Endothelial cell of umbilical vein (primary cell): ENCODE data around the gene GCNT1. TPM values are rescaled to one million over a fixed set of nuclear protein-coding genes. Genes with fewer than 3 reads are reported as not detected.

Source experiments
- BruUV-seq: library from RNA; stranded (reverse); fragments of 400-500 nt; replicated peaks from 2 replicates; lab custom pipeline; 2021; lab: Mats Ljungman, UMichigan
- CTCF ChIA-PET: fragments of 300-600, 350-600 bp; sonication (Branson Sonifier 250); formaldehyde crosslinking; loops from one replicate; lab custom pipeline; 2021; ENCODE audit warnings: antibody characterized with exemption, inconsistent platforms; lab: Charles Lee
- POLR2A ChIA-PET: fragments of 300-600, 350-600 bp; sonication (Branson Sonifier 250); formaldehyde crosslinking; loops from one replicate; lab custom pipeline; 2021; ENCODE audit warnings: antibody characterized with exemption, inconsistent platforms; lab: Charles Lee
- DNase-seq: peaks from one replicate; pipeline ENCODE4 v3.0.0-alpha.2; 2011; ENCODE audit warnings: low read depth, low spot score
- FAIRE-seq: peaks from 2 replicates; lab custom pipeline; 2011; peaks lifted over from hg19 to GRCh38; lab: Jason Lieb, UNC
- H2AFZ ChIP-seq: 2 replicates; pipeline ENCODE4 v1.6.0; 2012; ENCODE audit warnings: low read depth, low read length, control low read depth, inconsistent platforms
- H3K27ac ChIP-seq: 2 replicates; pipeline ENCODE4 v1.5.1; 2011; ENCODE audit warnings: low read depth, mild to moderate bottlenecking, control low read depth, low read length, moderate library complexity; ENCODE audit not compliant: insufficient read depth
- H3K27me3 ChIP-seq, 2 experiments: 2 replicates each; pipeline versions ENCODE4 v1.6.0 to v1.6.1; 2011; ENCODE audit warnings: low read length in 2 of 2, mixed read lengths in 1 of 2; ENCODE audit not compliant: control insufficient read depth in 2 of 2, insufficient read depth in 2 of 2
- H3K36me3 ChIP-seq, 2 experiments: 2 replicates in 1 of 2; 3 replicates in 1 of 2; pipeline ENCODE4 v1.5.1; 2011; ENCODE audit warnings: low read length in 2 of 2, mild to moderate bottlenecking in 1 of 2, moderate library complexity in 1 of 2; ENCODE audit not compliant: control insufficient read depth in 2 of 2, insufficient read depth in 2 of 2; ENCODE audit errors: extremely low read depth in 1 of 2
- H3K4me1 ChIP-seq: 3 replicates; pipeline ENCODE4 v1.5.1; 2011; ENCODE audit warnings: mild to moderate bottlenecking, low read length; ENCODE audit not compliant: control insufficient read depth, insufficient read depth; ENCODE audit errors: extremely low read depth
- H3K4me2 ChIP-seq: 2 replicates; pipeline ENCODE4 v1.6.1; 2011; ENCODE audit warnings: low read length, control low read depth, mixed read lengths; ENCODE audit not compliant: insufficient read depth
- H3K4me3 ChIP-seq, 3 experiments: fragments of 200-600 bp in 1 of 3; sonication (generic), shearing (Covaris generic) in 1 of 3; replicated peaks in 1 of 3; 2 replicates each; pipeline ENCODE4 v1.5.1; 2011 to 2016; ENCODE audit warnings: control low read depth in 3 of 3, low read length in 3 of 3, mild to moderate bottlenecking in 2 of 3, inconsistent platforms in 1 of 3, low read depth in 1 of 3, moderate library complexity in 1 of 3; ENCODE audit not compliant: insufficient read depth in 1 of 3
- H3K79me2 ChIP-seq: 2 replicates; pipeline ENCODE4 v1.6.0; 2012; ENCODE audit warnings: low read length, inconsistent platforms; ENCODE audit not compliant: control insufficient read depth, insufficient read depth
- H3K9ac ChIP-seq: replicated peaks from 2 replicates; pipeline ENCODE3; 2011; ENCODE audit warnings: low read length, control low read depth; ENCODE audit not compliant: insufficient read depth; ENCODE audit errors: extremely low read depth
- H3K9me1 ChIP-seq: replicated peaks from 3 replicates; pipeline ENCODE4 v1.6.0; 2011; ENCODE audit warnings: mild to moderate bottlenecking, low read length; ENCODE audit not compliant: control insufficient read depth, insufficient read depth; ENCODE audit errors: extremely low read depth
- H3K9me3 ChIP-seq: replicated peaks from 2 replicates; pipeline ENCODE4 v1.5.1; 2012; ENCODE audit warnings: low read length, inconsistent platforms; ENCODE audit not compliant: control insufficient read depth, insufficient read depth
- H4K20me1 ChIP-seq: replicated peaks from 2 replicates; pipeline ENCODE3; 2011; ENCODE audit warnings: mild to moderate bottlenecking, low read length; ENCODE audit not compliant: control insufficient read depth, insufficient read depth; ENCODE audit errors: extremely low read depth
- GATA2 ChIP-seq: IDR thresholded peaks from 2 replicates; pipeline ENCODE4 v1.7.0; 2011; ENCODE audit warnings: low read depth, mild to moderate bottlenecking, moderate library complexity, mixed read lengths, low read length; ENCODE audit not compliant: insufficient read length, insufficient read depth
- JUN ChIP-seq: IDR thresholded peaks from 2 replicates; pipeline ENCODE4 v1.6.1; 2011; ENCODE audit warnings: borderline replicate concordance, low read depth; ENCODE audit not compliant: insufficient read length, insufficient read depth
- MYC ChIP-seq: IDR thresholded peaks from one replicate; pipeline ENCODE4 v1.6.1; 2011; ENCODE audit warnings: mild to moderate bottlenecking, low read depth, low read length
- POLR2A ChIP-seq: IDR thresholded peaks from 2 replicates; pipeline ENCODE4 v1.6.1; 2012; ENCODE audit warnings: low read depth, mild to moderate bottlenecking, control low read depth, low read length
- POLR2AphosphoS5 ChIP-seq: IDR thresholded peaks from 2 replicates; pipeline ENCODE4 v1.6.1; 2012; ENCODE audit warnings: low read depth, mild to moderate bottlenecking, control low read depth, low read length, moderate library complexity; ENCODE audit not compliant: insufficient read depth
- dilution Hi-C: fragments of 300-500 bp; cut with MboI; formaldehyde crosslinking; loops from one replicate; pipeline ENCODE4 v1.15.0; 2019; ENCODE audit warnings: low sequenced_read_pairs; ENCODE audit not compliant: extremely low pct_ligation_motif_present
- intact Hi-C: fragments of 100-400 bp; cut with micrococcal nuclease; formaldehyde crosslinking; loops from one replicate; pipeline ENCODE4 v1.10.0; 2022
- polyA plus RNA-seq, 4 experiments: library from polyadenylated mRNA; depleted of rRNA in 3 of 4; stranded (reverse) in 3 of 4; unstranded in 1 of 4; fragments of >200 nt; gene quantifications; 2 replicates each; pipeline versions ENCODE4 v1.2.1 to v1.2.3, GENCODE V29; 2011 to 2012; ENCODE audit warnings: missing spikeins in 1 of 4
- total RNA-seq: library from RNA; stranded (reverse); gene quantifications from 2 replicates; pipeline ENCODE4 v1.2.3, GENCODE V29; 2021
- TF ChIP-seq, protein P1 (sequence below): IDR thresholded peaks from 2 replicates; pipeline ENCODE4 v1.6.1; 2011; ENCODE audit not compliant: insufficient read depth, insufficient read length

The GCNT1 gene
- total and polyA plus RNA-seq, 2 donors (not counting 3 experiments of a cell fraction or from before 2014, with no cell fraction given): 18.1 to 30.9 TPM

DNA sequence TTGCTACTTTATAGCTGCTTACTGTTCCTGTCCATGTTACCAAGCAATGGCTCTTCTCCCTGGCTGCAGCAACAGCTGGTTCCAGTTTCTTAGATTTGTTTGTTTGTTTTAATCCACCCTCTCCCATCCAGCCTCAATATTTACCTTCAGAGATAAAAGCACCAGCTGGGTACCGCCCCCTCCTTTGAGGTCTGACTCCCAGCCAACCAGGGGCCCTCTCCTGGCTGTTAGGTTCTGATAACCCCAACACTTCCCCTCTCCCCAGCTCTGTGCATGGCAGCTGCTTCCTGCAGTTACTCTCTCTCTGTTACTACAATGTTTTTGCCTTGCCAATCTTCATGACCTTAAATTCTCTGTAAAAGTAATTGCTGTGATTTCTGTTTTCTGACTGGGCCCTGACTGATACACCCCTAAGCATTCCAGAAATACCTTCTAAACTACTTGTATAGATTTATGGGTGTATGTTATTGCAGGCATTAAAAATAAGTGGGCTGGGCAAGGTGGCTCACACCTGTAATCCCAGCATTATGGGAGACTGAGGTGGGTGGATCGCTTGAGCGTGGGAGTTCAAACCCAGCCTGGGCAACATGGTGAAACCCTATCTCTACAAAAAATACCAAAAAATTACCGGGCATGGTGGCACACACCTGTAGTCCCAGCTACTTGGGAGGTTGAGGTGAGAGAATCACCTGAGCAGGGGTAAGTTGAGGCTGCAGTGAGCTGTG lies 2.6 kb upstream of the GCNT1 start:
- Histone ChIP-seq H3K27ac (peak overlapping the region; percentile 49), H3K27me3 (no peaks in the 10 kb centered on the region), H3K79me2 (peaks cover 2% of the 10 kb centered on the region), H3K9me3 (no peaks in the 10 kb centered on the region), H3K36me3 (no peaks in the 10 kb centered on the region), H3K9me1 (no peaks in the 10 kb centered on the region), H3K4me1 (peaks cover 23% of the 10 kb centered on the region), H3K4me2 (peak overlapping the region; percentile 1), H3K4me3 (no peak overlapping the region), H2AFZ (no peak overlapping the region), H4K20me1 (no peaks in the 10 kb centered on the region), H3K9ac (no peak overlapping the region)
- dilution Hi-C loops: no loop called here
- intact Hi-C loops: loop anchor here (1.0 to 10.0 kb wide), 7 partner anchors 36 to 1349 kb away; partner anchors contain the start of genes FOXB2 and PCSK5
- FAIRE-seq (peak; percentile 91), DNase-seq (peak; percentile 99)
- TF ChIP-seq POLR2A (peak; percentile 49), MYC (no peak), JUN (peak; percentile 31), POLR2AphosphoS5 (peak; percentile 78), GATA2 (peak; percentile 91)
- TF ChIP-seq, protein P1, sequence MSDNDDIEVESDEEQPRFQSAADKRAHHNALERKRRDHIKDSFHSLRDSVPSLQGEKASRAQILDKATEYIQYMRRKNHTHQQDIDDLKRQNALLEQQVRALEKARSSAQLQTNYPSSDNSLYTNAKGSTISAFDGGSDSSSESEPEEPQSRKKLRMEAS: no peak
- ChIA-PET POLR2A (no interaction called here), CTCF (interaction anchor here (0.8 to 2.0 kb wide), 13 partner anchors 9 to 250 kb away, joined by 3 to 10 read pairs (median 5); partner anchors contain the start of gene RFK)
- BruUV-seq: no TSS peak
